Dendritic cell treated with granulocyte-macrophage colony-stimulating factor and Interleukin-4, amounts not matched to agents 40 ng/mL and 50 ng/mL, for 4 days (primary cell): Measurements from ENCODE around the gene ZNF304.

Source experiments
- H3K27ac Mint-ChIP-seq: one replicate; pipeline ENCODE4 v1.8.0; 2022; ENCODE audit warnings: mild to moderate bottlenecking, mixed read lengths
- H3K27me3 Mint-ChIP-seq: one replicate; pipeline ENCODE4 v1.8.0; 2022; ENCODE audit warnings: mild to moderate bottlenecking, mixed read lengths
- H3K36me3 Mint-ChIP-seq: one replicate; pipeline ENCODE4 v1.8.0; 2022; ENCODE audit warnings: low read depth, mixed read lengths
- H3K4me1 Mint-ChIP-seq: one replicate; pipeline ENCODE4 v1.8.0; 2022; ENCODE audit warnings: low read depth, mixed read lengths
- H3K4me3 Mint-ChIP-seq: one replicate; pipeline ENCODE4 v1.8.0; 2022; ENCODE audit warnings: mild to moderate bottlenecking, moderate library complexity, mixed read lengths
- H3K9me3 Mint-ChIP-seq: one replicate; pipeline ENCODE4 v1.8.0; 2022; ENCODE audit warnings: mixed read lengths
- intact Hi-C: fragments of 100-400 bp; cut with micrococcal nuclease; formaldehyde crosslinking; loops from one replicate; pipeline ENCODE4 v1.15.0; 2022

The ZNF304 gene

DNA sequence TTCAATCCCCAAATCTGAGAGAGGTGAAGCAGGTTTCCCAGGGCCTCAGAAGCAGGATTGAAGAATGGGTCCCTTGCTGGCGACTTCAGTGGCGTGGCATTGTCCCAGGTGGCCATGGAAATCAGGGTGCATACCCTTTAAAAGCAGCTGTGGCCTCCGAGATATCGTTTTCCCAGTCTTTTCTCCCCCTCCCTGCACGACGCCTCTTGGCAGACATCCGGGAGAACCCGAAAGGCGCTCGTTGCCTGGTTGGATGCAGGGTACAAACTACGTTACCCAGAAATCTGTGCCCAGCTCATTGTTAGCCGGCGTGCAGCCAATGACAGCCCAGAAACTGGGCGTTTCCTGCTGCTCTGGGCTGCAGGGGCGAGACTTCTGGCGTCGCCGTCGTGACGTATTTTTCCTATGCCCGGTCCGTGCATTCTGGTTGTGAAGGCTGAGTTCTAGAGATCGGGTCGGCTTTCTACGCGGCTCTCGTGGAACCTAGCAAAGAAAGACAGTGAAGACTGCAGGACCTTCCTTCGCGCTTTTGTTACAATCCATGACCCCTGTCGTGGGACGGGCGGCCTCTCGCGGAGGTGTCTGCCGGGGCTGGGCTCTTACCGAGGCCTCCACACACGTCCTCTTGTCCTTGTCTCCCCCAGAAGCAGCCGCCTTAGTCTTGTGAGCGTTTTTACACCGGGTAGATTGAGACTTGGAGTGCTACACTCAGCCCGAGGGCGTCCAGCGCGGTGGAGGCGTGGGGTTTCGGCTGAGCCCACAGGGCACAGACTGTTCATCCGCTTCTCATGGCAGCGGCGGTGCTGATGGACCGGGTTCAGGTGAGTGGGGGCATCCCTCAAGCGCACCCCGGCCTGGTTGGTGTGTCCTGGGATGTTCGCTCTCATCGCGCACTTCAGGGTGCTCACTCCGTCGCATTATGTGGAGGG, at the start of gene ZNF304:
Gene ZNF304 (plus strand): TSS at position 395 of the 929 bp plus-strand sequence. CDS start 394 bp downstream, at position 789.
- peaks cover 23% of the 10 kb centered on the region for H3K4me1 Mint-ChIP-seq
- peaks cover 9% of the 10 kb centered on the region for H3K27me3 Mint-ChIP-seq
- intact Hi-C loops = loop anchor here (1.0 to 5.0 kb wide), 2 partner anchors 12 to 69 kb away; partner anchors contain the start of genes TRAPPC2B, ZNF460 and ZNF547
- H3K4me3 Mint-ChIP-seq = peak within 1 kb of the TSS; percentile 92
- peak within 1 kb of the TSS; percentile 90 for H3K27ac Mint-ChIP-seq
- H3K9me3 Mint-ChIP-seq = peaks cover 44% of the 10 kb centered on the region
- H3K36me3 Mint-ChIP-seq = peaks cover 62% of the 10 kb centered on the region

DNA sequence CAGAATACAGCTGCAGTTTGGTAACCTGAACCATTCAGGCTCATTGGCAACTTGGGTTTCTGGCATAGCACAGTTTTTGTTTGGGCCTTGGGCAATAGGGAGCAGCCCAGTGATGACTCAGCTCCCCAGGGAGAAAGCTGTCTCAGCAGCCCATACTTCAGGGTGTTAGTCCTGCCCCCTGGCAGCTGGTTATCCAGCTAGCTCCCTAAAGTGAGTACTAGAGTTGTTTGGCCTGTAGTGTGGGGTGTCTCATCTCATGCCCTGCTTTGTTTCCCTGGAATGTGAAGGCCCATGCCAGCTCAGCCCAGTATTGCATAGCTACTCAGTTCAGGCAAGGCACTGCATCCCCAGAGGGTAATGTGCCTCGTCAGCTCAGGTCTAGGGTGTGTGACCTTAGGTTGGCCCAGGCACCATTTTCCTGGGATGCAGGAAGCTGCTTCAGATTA, 49.0 kb upstream of the ZNF304 start:
- H3K4me3 Mint-ChIP-seq = no peak overlapping the region
- H3K27ac Mint-ChIP-seq = no peak overlapping the region
- H3K27me3 Mint-ChIP-seq = no peaks in the 10 kb centered on the region
- H3K9me3 Mint-ChIP-seq = no peaks in the 10 kb centered on the region
- H3K36me3 Mint-ChIP-seq = peaks cover 72% of the 10 kb centered on the region
- intact Hi-C loops = no loop called here
- peaks cover 5% of the 10 kb centered on the region for H3K4me1 Mint-ChIP-seq

DNA sequence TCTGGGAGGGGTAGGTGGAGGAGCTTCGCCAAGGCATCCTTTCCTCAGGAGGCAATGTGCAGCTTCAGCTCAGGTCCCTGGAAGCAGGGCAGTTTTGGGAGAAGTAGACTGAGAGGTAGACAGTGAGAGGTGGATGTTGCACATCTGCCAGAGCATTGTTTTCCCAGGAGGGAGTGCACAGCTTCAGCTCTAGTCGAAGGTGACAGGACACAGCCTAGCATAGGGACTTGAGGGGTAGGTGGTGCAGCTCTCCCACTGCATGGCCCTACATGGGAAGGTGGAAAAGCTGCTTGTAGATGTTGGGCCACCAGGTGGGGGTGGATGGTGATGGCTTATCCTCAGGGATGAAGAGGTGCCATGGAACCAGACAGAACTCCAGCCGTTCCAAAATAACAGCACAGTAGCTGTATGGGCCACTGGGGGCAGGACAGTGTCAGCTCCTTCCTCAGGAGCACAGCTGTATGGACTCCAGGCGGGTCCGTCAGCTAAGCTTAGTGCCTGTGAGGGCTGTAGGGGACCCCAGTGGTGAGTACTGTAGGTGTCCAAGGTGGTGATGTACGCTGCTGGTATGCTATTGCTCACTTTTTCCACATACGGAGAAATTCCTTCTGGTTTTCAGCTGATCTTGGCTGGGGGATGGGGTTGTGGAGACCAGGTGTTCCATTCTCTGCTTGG, 48.2 kb upstream of the ZNF304 start:
- Mint-ChIP-seq H3K27me3 (no peaks in the 10 kb centered on the region), H3K9me3 (no peaks in the 10 kb centered on the region), H3K36me3 (peaks cover 64% of the 10 kb centered on the region), H3K4me1 (peaks cover 5% of the 10 kb centered on the region), H3K4me3 (no peak overlapping the region), H3K27ac (no peak overlapping the region)
- intact Hi-C loops = no loop called here

DNA sequence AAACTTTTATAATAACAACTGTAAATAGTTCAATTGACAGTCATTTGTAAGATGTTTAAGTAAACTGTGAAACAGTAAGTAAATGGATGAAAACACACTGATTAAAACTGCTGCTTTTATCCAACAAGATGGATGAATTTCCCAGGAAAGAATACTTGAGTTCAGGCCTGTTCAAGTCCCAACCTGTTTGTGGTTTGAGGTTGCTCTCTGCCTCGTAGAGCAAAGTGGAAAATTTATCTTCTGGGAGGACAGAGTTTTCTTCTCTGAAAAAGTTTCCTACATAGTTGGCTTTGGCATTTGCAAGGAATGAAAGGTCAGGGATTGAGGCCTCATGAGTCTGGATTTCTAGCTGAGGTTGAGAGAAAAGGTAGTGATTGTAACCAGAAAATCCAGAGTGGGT, 46.0 kb upstream of the ZNF304 start:
- Mint-ChIP-seq H3K4me1 (peaks cover 5% of the 10 kb centered on the region), H3K27me3 (peaks cover 2% of the 10 kb centered on the region), H3K36me3 (peaks cover 43% of the 10 kb centered on the region), H3K9me3 (peaks cover 22% of the 10 kb centered on the region), H3K27ac (no peak overlapping the region), H3K4me3 (no peak overlapping the region)
- intact Hi-C loops = no loop called here

DNA sequence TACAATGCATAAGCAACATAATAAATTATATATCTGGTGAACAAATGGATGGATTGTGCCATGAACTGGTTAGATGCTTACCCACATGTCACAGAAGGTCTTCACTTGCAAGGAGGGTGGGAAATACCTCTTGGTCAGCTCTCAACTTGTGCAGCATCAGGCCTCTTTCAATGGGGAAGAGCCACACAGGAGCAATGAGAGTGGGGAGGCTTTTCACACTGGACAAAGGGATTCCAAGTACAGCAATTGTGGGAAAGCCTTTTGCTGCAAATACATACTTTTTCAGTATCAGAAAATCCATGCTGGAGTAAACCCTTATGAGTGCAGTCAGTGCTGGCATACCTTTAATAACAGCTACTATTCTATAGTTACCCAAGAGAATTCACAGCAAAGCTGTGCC, 42.6 kb upstream of the ZNF304 start:
- no peaks in the 10 kb centered on the region for H3K4me1 Mint-ChIP-seq
- intact Hi-C loops = no loop called here
- H3K9me3 Mint-ChIP-seq = peaks cover 24% of the 10 kb centered on the region
- H3K36me3 Mint-ChIP-seq = peaks cover 11% of the 10 kb centered on the region
- H3K27me3 Mint-ChIP-seq = peaks cover 6% of the 10 kb centered on the region
- H3K27ac Mint-ChIP-seq = no peak overlapping the region
- no peak overlapping the region for H3K4me3 Mint-ChIP-seq

DNA sequence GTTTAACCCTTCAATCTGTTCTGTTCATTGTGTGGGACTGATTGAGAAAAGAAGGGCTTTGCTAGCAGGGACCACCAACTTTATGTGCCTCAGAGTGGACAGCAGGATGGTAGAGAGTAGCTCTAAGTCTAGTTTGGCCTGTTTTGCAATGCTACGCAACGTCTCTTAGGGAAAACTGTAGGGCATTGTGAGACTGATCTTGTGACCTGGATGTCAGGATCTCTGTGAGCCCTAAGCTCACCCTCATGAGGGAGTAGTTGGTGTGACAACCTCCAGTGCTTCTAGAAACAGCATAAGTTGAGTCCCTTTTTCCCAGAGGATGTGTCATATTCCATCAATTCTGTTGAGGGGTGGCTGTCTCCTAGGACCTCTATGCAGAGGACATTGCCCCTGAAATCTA, 40.3 kb upstream of the ZNF304 start:
- H3K36me3 Mint-ChIP-seq = no peaks in the 10 kb centered on the region
- intact Hi-C loops = no loop called here

DNA sequence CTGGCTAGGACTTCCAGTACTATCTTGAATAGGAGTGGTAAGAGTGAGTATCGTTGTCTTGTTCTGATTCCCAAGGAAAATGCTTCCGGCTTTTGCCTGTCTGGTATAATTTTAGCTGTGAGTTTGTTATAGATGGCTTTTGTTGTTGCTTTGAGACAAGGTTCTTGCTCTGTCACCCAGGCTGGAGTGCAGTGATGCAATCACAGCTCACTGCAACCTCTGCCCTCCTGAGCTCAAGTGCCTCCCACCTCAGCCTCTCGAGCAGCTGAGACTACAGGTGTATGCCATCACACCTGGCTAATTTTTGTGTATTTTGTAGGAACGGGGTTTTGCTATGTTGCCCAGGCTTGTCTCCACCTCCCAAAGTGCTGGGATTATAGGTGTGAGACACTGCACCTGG, 36.9 kb upstream of the ZNF304 start:
- H3K27ac Mint-ChIP-seq = no peak overlapping the region
- H3K27me3 Mint-ChIP-seq = peaks cover 54% of the 10 kb centered on the region
- no peaks in the 10 kb centered on the region for H3K36me3 Mint-ChIP-seq
- no peaks in the 10 kb centered on the region for H3K4me1 Mint-ChIP-seq
- intact Hi-C loops = no loop called here
- peaks cover 12% of the 10 kb centered on the region for H3K9me3 Mint-ChIP-seq
- no peak overlapping the region for H3K4me3 Mint-ChIP-seq

More for the DNA sequence above, 40.3 kb upstream of the ZNF304 start:
- Mint-ChIP-seq H3K27ac (no peak overlapping the region), H3K27me3 (peaks cover 24% of the 10 kb centered on the region), H3K4me3 (no peak overlapping the region), H3K9me3 (peaks cover 24% of the 10 kb centered on the region), H3K4me1 (no peaks in the 10 kb centered on the region)

DNA sequence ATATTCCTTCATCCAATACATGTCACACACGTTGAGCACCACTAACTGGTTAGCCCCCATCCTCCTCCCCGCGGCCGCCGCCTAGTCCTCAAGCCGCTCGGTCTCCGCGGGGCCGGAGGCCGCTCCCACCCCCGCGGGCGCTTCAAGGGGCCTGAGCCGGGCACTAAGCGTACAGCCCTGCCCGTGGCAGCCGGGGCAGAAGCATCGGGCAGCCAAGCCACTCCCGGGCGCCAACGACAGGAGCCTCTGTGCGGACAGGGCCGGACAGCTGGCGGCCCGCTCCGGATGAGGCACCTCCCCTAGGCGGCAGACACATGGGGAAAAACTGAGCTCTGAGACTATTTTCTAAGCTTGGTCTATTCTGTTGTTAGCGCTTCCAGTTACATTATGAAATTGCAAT, 33.6 kb upstream of the ZNF304 start:
- H3K27me3 Mint-ChIP-seq = peaks cover 52% of the 10 kb centered on the region
- intact Hi-C loops = no loop called here

DNA sequence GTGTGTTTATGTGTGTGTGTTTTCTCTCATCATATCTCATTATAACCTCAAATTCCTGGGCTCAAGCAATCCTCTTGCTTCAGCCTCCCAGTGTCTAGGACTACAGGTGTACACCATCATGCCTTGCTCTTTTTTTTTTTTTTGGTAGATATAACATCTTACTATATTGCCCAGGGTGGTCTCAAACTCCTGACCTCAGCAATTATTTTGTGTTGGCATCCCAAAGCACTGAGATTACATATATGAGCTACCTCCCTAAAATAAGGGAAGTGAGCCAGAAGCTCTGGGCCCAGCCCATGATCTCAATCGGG, 31.2 kb upstream of the ZNF304 start:
- intact Hi-C loops = loop anchor here (1.0 to 5.0 kb wide), 3 partner anchors 38 to 69 kb away; partner anchors contain the start of genes TRAPPC2B, ZNF460, ZNF547 and ZNF548

More for the DNA sequence above, 33.6 kb upstream of the ZNF304 start:
- Mint-ChIP-seq H3K36me3 (peaks cover 23% of the 10 kb centered on the region), H3K4me3 (no peak overlapping the region), H3K27ac (no peak overlapping the region), H3K4me1 (peaks cover 27% of the 10 kb centered on the region), H3K9me3 (no peaks in the 10 kb centered on the region)

DNA sequence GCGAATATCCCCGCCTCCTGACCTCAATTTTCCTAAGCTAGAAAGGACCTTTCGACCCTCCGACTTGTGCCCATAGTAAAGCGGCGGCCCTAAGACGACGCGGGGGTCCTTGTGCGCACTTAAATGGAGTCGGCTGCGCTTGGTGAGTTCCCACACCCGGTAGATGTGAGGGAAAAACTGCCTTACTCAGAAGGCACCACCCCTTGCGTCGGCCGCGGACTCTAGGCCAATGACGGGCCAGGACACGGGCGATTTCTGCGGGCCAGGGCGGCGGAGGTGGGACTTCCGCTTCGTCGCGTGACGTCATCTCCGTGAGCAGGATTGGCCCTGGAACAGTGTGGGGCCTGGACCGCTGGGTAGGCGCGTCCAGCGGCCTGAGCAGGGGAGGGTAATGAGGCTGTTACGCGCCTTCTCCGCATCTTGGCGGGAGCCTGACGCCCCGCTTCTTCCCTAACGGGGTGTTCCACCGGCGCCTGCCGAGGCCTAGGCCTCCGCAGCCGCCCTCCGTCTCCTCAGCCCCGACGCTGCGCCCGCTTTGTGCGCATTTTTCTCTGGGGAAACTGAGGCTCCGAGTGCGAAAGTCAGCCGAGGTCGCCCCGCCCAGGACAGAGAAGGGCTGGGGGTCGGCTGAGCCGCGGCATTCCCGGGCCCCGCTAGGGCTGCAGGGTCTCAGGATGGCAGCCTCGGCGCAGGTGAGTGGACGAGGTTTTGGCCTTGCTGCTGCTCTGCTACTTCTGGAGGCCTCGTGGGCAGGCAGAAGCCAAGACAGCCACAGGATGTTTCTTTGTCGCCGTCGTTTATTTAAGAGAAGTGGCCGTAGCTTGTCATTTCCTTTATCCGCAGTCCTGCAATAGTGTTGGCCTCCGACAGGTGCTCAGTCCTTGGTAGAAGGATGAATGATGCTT, 30.6 kb upstream of the ZNF304 start, which contains the start of gene ZNF543:
Gene ZNF543 (plus strand): TSS at position 293 of the 905 bp plus-strand sequence. CDS start 382 bp downstream, at position 675.
- Mint-ChIP-seq H3K4me3 (peak within 1 kb of the TSS; percentile 81), H3K4me1 (peaks cover 27% of the 10 kb centered on the region), H3K27ac (peak within 1 kb of the TSS; percentile 95), H3K27me3 (peaks cover 33% of the 10 kb centered on the region), H3K9me3 (peaks cover 19% of the 10 kb centered on the region), H3K36me3 (peaks cover 53% of the 10 kb centered on the region)
- intact Hi-C loops = loop anchor here (1.0 to 5.0 kb wide), 3 partner anchors 38 to 69 kb away; partner anchors contain the start of genes TRAPPC2B, ZNF460, ZNF547 and ZNF548

More for the DNA sequence above, 31.2 kb upstream of the ZNF304 start:
- H3K36me3 Mint-ChIP-seq = peaks cover 46% of the 10 kb centered on the region
- peaks cover 27% of the 10 kb centered on the region for H3K4me1 Mint-ChIP-seq
- H3K27ac Mint-ChIP-seq = peak overlapping the region; percentile 95
- H3K27me3 Mint-ChIP-seq = peaks cover 39% of the 10 kb centered on the region
- H3K9me3 Mint-ChIP-seq = peaks cover 15% of the 10 kb centered on the region
- peak overlapping the region; percentile 81 for H3K4me3 Mint-ChIP-seq

DNA sequence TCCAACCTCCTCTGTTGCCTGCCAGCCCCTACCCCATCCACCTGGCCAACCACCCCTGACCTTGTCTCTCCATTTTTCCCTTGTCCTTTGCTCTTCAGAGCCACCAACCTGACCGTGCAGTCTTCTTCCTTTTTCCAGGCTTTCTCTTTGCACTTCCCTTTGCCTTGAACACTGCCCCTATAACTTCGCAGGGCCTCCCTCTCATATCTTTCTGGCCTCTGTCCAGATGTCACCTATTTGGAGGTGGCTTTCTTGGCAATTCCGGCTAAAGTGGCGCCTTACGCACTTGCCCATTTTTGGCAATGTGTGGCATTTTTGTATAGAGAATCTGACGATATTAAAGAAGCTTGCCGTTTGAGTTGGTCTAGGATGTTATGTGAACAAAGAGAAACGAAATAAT, 30.0 kb upstream of the ZNF304 start:
- H3K4me1 Mint-ChIP-seq = peaks cover 27% of the 10 kb centered on the region
- peaks cover 26% of the 10 kb centered on the region for H3K27me3 Mint-ChIP-seq
- H3K9me3 Mint-ChIP-seq = peaks cover 24% of the 10 kb centered on the region
- peak overlapping the region; percentile 95 for H3K27ac Mint-ChIP-seq
- peaks cover 59% of the 10 kb centered on the region for H3K36me3 Mint-ChIP-seq
- H3K4me3 Mint-ChIP-seq = peak overlapping the region; percentile 81
- intact Hi-C loops = loop anchor here (5.0 kb wide), 1 partner anchor 39 kb away; the partner anchor contains the start of gene ZNF460

DNA sequence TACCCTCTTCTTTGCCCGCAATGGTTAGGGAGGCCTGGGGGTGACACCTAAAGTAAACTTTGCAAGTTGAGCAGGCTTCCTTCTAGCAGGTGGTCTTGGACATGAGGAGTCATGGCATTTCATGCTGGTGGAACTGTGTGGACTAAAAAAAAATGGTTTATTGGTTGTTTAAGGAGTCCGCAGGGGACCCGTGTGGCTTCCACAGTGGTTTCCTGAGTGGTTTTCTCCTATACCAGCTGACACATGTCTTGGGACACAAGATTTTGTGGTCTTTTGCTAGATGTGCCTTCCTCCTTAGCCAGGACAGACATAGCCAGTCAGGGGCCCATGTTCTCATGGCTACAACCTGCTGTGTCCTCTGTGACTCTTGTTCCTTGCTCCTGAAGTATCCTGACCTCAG, 29.3 kb upstream of the ZNF304 start:
- H3K36me3 Mint-ChIP-seq = peaks cover 66% of the 10 kb centered on the region
- peaks cover 21% of the 10 kb centered on the region for H3K27me3 Mint-ChIP-seq
- intact Hi-C loops = loop anchor here (5.0 kb wide), 1 partner anchor 39 kb away; the partner anchor contains the start of gene ZNF460
- peaks cover 27% of the 10 kb centered on the region for H3K4me1 Mint-ChIP-seq
- H3K27ac Mint-ChIP-seq = no peak overlapping the region
- H3K4me3 Mint-ChIP-seq = no peak overlapping the region
- H3K9me3 Mint-ChIP-seq = peaks cover 31% of the 10 kb centered on the region

DNA sequence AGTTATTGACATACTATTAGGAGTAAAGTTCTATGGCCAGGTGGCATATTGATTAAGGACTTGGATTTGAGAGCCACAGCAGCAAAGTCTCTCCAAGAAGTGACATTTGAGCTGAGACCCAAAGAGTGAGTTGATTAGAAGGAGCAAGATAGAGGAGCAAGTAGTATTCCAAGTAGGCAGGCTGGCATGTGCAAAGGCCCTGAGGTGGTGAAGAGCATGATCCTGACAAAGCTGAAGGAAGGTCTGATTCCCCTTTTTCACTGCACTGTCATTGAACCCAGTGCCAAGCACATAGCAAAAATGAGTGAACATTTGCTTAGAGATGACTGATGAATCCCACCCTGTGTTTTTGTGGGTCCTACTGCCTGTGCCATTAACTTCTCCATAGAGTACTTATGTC, 26.1 kb upstream of the ZNF304 start:
- peaks cover 96% of the 10 kb centered on the region for H3K36me3 Mint-ChIP-seq
- peaks cover 63% of the 10 kb centered on the region for H3K9me3 Mint-ChIP-seq
- H3K27ac Mint-ChIP-seq = no peak overlapping the region
- intact Hi-C loops = loop anchor here (5.0 kb wide), 1 partner anchor 43 kb away; the partner anchor contains the start of gene ZNF460
- no peaks in the 10 kb centered on the region for H3K27me3 Mint-ChIP-seq
- peaks cover 23% of the 10 kb centered on the region for H3K4me1 Mint-ChIP-seq
- H3K4me3 Mint-ChIP-seq = no peak overlapping the region
